H1 (cell line): ENCODE data around the gene CRAT. TPM values are rescaled to one million over a fixed set of nuclear protein-coding genes. Genes with fewer than 3 reads are reported as not detected.

Experiments
- CTCF ChIA-PET: fragments of 300-600 bp; sonication (Branson Sonifier 250); formaldehyde crosslinking; loops from one replicate; lab custom pipeline; 2021; ENCODE audit not compliant: partially characterized antibody; lab: Charles Lee
- POLR2A ChIA-PET: fragments of 300-600 bp; sonication (Branson Sonifier 250); formaldehyde crosslinking; loops from one replicate; lab custom pipeline; 2021; ENCODE audit warnings: inconsistent platforms; ENCODE audit not compliant: partially characterized antibody; lab: Charles Lee
- DNase-seq, 2 experiments: peaks; one replicate each; pipeline versions ENCODE4 v3.0.0 to v3.0.0-alpha.2; 2010 to 2022; ENCODE audit warnings: low spot score in 2 of 2, low read depth in 1 of 2, mixed read lengths in 1 of 2
- FAIRE-seq: peaks from 2 replicates; lab custom pipeline; 2011; peaks lifted over from hg19 to GRCh38; lab: Jason Lieb, UNC
- H2AFZ ChIP-seq: 2 replicates; pipeline ENCODE4 v1.8.1; 2012; ENCODE audit warnings: low read length, inconsistent platforms
- H2AK5ac ChIP-seq: 2 replicates; pipeline ENCODE4 v1.6.1; 2013; ENCODE audit warnings: low read depth, low read length
- H2BK120ac ChIP-seq: replicated peaks from 2 replicates; pipeline ENCODE3; 2013; ENCODE audit warnings: low read depth, low read length, inconsistent platforms
- H2BK12ac ChIP-seq: 2 replicates; pipeline ENCODE4 v1.6.1; 2013; ENCODE audit warnings: low read depth, low read length
- H2BK15ac ChIP-seq: 2 replicates; pipeline ENCODE4 v1.6.1; 2013; ENCODE audit warnings: low read length
- H2BK20ac ChIP-seq: 2 replicates; pipeline ENCODE4 v1.6.1; 2013; ENCODE audit warnings: low read length
- H2BK5ac ChIP-seq: 2 replicates; pipeline ENCODE4 v1.6.1; 2013; ENCODE audit warnings: low read depth, low read length
- H3K14ac ChIP-seq: 2 replicates; pipeline ENCODE4 v1.6.1; 2013; ENCODE audit warnings: inconsistent platforms; ENCODE audit not compliant: insufficient read length
- H3K18ac ChIP-seq: 2 replicates; pipeline ENCODE4 v1.6.1; 2013; ENCODE audit warnings: low read length; ENCODE audit errors: extremely low read depth
- H3K23ac ChIP-seq: 2 replicates; pipeline ENCODE4 v1.6.1; 2013; ENCODE audit warnings: inconsistent platforms; ENCODE audit not compliant: insufficient read length
- H3K23me2 ChIP-seq: 2 replicates; pipeline ENCODE4 v1.6.1; 2013; ENCODE audit warnings: low read depth, low read length
- H3K27ac ChIP-seq: 2 replicates; pipeline ENCODE4 v1.6.1; 2011; ENCODE audit warnings: low read depth, low read length, inconsistent platforms
- H3K27me3 ChIP-seq, 4 experiments: replicated peaks in 1 of 4; 1 replicate in 1 of 4; 2 replicates in 3 of 4; pipeline versions ENCODE4 v1.6.1 to v1.8.1; 2011 to 2013; ENCODE audit warnings: low read length in 3 of 4, mild to moderate bottlenecking in 3 of 4, inconsistent platforms in 2 of 4, mixed read lengths in 2 of 4, moderate library complexity in 1 of 4; ENCODE audit not compliant: control insufficient read depth in 3 of 4, insufficient read depth in 3 of 4; ENCODE audit errors: extremely low read depth in 1 of 4
- H3K36me3 ChIP-seq, 4 experiments: 2 replicates each; pipeline versions ENCODE4 v1.6.1 to v1.8.1; 2011 to 2013; ENCODE audit warnings: mild to moderate bottlenecking in 4 of 4, low read length in 3 of 4, moderate library complexity in 2 of 4, control low read depth in 1 of 4, inconsistent platforms in 1 of 4; ENCODE audit not compliant: insufficient read depth in 4 of 4, control insufficient read depth in 2 of 4
- H3K4ac ChIP-seq: replicated peaks from 2 replicates; pipeline ENCODE3; 2013; ENCODE audit warnings: low read length, low read depth, mixed read lengths, inconsistent platforms; ENCODE audit not compliant: insufficient read length
- H3K4me1 ChIP-seq, 4 experiments: replicated peaks in 1 of 4; 1 replicate in 1 of 4; 2 replicates in 3 of 4; pipeline versions ENCODE4 v1.6.1 to v1.8.1; 2011 to 2013; ENCODE audit warnings: low read length in 3 of 4, inconsistent platforms in 2 of 4, mixed read lengths in 1 of 4; ENCODE audit not compliant: insufficient read depth in 4 of 4, control insufficient read depth in 3 of 4
- H3K4me2 ChIP-seq, 2 experiments: 2 replicates each; pipeline versions ENCODE4 v1.6.1 to v1.8.1; 2011 to 2013; ENCODE audit warnings: low read depth in 2 of 2, low read length in 2 of 2, control low read depth in 1 of 2, inconsistent platforms in 1 of 2, mild to moderate bottlenecking in 1 of 2; ENCODE audit not compliant: insufficient read depth in 1 of 2
- H3K4me3 ChIP-seq, 4 experiments: fragments of 200-600, 300-600 bp in 1 of 4; sonication (generic), shearing (Covaris generic), sonication (Bioruptor Twin) in 1 of 4; 2 replicates each; pipeline versions ENCODE4 v1.5.1 to v1.8.1; 2011 to 2016; ENCODE audit warnings: low read length in 4 of 4, low read depth in 3 of 4, control low read depth in 2 of 4, inconsistent platforms in 2 of 4, mild to moderate bottlenecking in 2 of 4, mixed read lengths in 1 of 4, moderate library complexity in 1 of 4; ENCODE audit not compliant: insufficient read depth in 2 of 4; ENCODE audit errors: extremely low read depth in 1 of 4
- H3K56ac ChIP-seq: replicated peaks from 2 replicates; pipeline ENCODE3; 2013; ENCODE audit warnings: low read depth, mild to moderate bottlenecking, mixed read lengths, low read length, inconsistent platforms; ENCODE audit not compliant: insufficient read length
- H3K79me1 ChIP-seq: 2 replicates; pipeline ENCODE4 v1.6.1; 2013; ENCODE audit warnings: low read depth, low read length, control low read depth
- H3K79me2 ChIP-seq, 2 experiments: 2 replicates each; pipeline versions ENCODE4 v1.6.1 to v1.8.1; 2012 to 2013; ENCODE audit warnings: low read length in 2 of 2, mild to moderate bottlenecking in 2 of 2, inconsistent platforms in 1 of 2; ENCODE audit not compliant: insufficient read depth in 2 of 2, control insufficient read depth in 1 of 2
- H3K9ac ChIP-seq, 4 experiments: replicated peaks in 1 of 4; 1 replicate in 1 of 4; 2 replicates in 3 of 4; pipeline versions ENCODE4 v1.6.1 to v1.8.1; 2011 to 2013; ENCODE audit warnings: low read depth in 3 of 4, low read length in 3 of 4, control low read depth in 2 of 4, mild to moderate bottlenecking in 2 of 4, moderate library complexity in 2 of 4, inconsistent platforms in 1 of 4; ENCODE audit errors: extremely low read depth in 1 of 4
- H3K9me3 ChIP-seq, 2 experiments: 2 replicates each; pipeline versions ENCODE4 v1.6.1 to v1.8.1; 2012 to 2013; ENCODE audit warnings: mild to moderate bottlenecking in 2 of 2, moderate library complexity in 2 of 2, control low read depth in 1 of 2, inconsistent platforms in 1 of 2, low read depth in 1 of 2, low read length in 1 of 2, mixed read lengths in 1 of 2; ENCODE audit not compliant: insufficient read depth in 2 of 2
- H4K20me1 ChIP-seq, 2 experiments: replicated peaks in 1 of 2; 2 replicates each; pipeline versions ENCODE3 to v1.8.1; 2011 to 2013; ENCODE audit warnings: inconsistent platforms in 2 of 2, low read length in 2 of 2, mild to moderate bottlenecking in 1 of 2; ENCODE audit not compliant: insufficient read depth in 2 of 2, control insufficient read depth in 1 of 2
- H4K5ac ChIP-seq: 2 replicates; pipeline ENCODE4 v1.6.1; 2013; ENCODE audit warnings: low read length, low read depth, mixed read lengths, inconsistent platforms; ENCODE audit not compliant: insufficient read length
- H4K8ac ChIP-seq: 2 replicates; pipeline ENCODE4 v1.8.0; 2013; ENCODE audit warnings: mild to moderate bottlenecking, moderate library complexity, low read length, inconsistent platforms; ENCODE audit not compliant: insufficient read depth; ENCODE audit errors: extremely low read depth
- H4K91ac ChIP-seq: replicated peaks from 2 replicates; pipeline ENCODE3; 2013; ENCODE audit warnings: low read length, mixed read lengths, inconsistent platforms; ENCODE audit not compliant: insufficient read length
- BACH1 ChIP-seq: IDR thresholded peaks from 2 replicates; pipeline ENCODE4 v1.6.1; 2012; ENCODE audit warnings: low read length, improper control_type of control experiment
- CEBPB ChIP-seq: IDR thresholded peaks from 2 replicates; pipeline ENCODE4 v1.6.1; 2012; ENCODE audit warnings: low read depth, low read length
- PHF8 ChIP-seq: fragments of 200-600 bp; sonication (generic); conservative IDR thresholded peaks from 2 replicates; pipeline ENCODE4 v1.7.1; 2012; ENCODE audit warnings: low read depth, mild to moderate bottlenecking, inconsistent platforms, low read length, moderate library complexity
- WGBS, 2 experiments: shearing (Covaris generic) in 1 of 2; methylation state at CpG; one replicate each; pipeline versions ENCODE4 v1.1.6 to v1.1.7; 2013 to 2015; ENCODE audit warnings: low lambda C conversion rate in 2 of 2, mixed read lengths in 2 of 2, inconsistent platforms in 1 of 2, low coverage in 1 of 2, missing lambda C conversion rate in 1 of 2; ENCODE audit not compliant: insufficient replicate concordance in 2 of 2, insufficient coverage in 1 of 2, insufficient read length in 1 of 2; ENCODE audit errors: extremely low coverage in 1 of 2, missing lambda C conversion rate in 1 of 2; 5-methylcytosine and 5-hydroxymethylcytosine counted together
- polyA plus RNA-seq, 7 experiments: library from polyadenylated mRNA; depleted of rRNA in 3 of 7; stranded (reverse) in 5 of 7; unstranded in 2 of 7; fragments of >200 nt in 5 of 7; fragments of 200-250 nt in 2 of 7; gene quantifications; 1 replicate in 5 of 7; 2 replicates in 1 of 7; 4 replicates in 1 of 7; pipeline versions ENCODE4 v1.2.1 to v1.2.3, GENCODE V29; 2011 to 2013; ENCODE audit warnings: missing spikeins in 2 of 7, mixed read lengths in 2 of 7
- total RNA-seq: library from RNA; stranded (reverse); fragmentation: NEBNext Ultra II Directional; extraction: Animal tissue kit (Norgen Biotek cat#: 25700); gene quantifications from 2 replicates; pipeline ENCODE4 v1.2.1, GENCODE V29; 2021
- TF ChIP-seq, protein P1 (sequence below), 3 experiments: IDR thresholded peaks; 1 replicate in 2 of 3; 2 replicates in 1 of 3; pipeline versions ENCODE4 v1.5.1 to v1.6.1; 2011; ENCODE audit warnings: low read length in 3 of 3, mild to moderate bottlenecking in 3 of 3, inconsistent platforms in 2 of 3, low read depth in 1 of 3, moderate library complexity in 1 of 3; ENCODE audit not compliant: insufficient read depth in 1 of 3; ENCODE audit errors: control extremely low read depth in 1 of 3

CRAT gene
- total and polyA plus RNA-seq, 2 of the 8 experiments (the other 6 are each of a cell fraction or from before 2014, with no cell fraction given) = 8.2 to 17.3 TPM

DNA sequence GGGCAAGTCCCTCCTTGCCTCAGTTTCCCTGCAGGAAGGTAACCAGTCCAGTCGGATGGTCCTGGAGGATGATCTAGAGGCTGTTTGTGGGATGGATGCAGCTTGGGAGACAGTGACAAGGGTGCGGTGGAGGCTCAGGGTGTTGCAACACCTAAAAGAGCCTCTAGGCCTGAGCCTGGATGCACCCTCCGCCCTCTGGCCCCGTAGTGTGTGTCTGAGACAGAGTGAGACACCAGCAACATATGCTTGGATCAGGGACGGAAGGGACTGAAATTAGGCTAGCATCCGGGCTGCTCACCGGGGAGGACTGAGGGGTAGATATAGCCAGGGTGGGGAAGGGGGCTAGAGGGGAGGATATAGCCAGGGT, 1.1 kb downstream of the CRAT start:
- H3K56ac ChIP-seq = no peak overlapping the region
- POLR2A ChIA-PET = interaction anchor here (0.8 to 1.4 kb wide), 3 partner anchors 9 to 31 kb away, joined by 3 to 5 read pairs (median 4); partner anchors contain the start of gene DOLPP1
- H3K9ac ChIP-seq = no peak overlapping the region
- no peak overlapping the region for H4K8ac ChIP-seq
- no peak overlapping the region for H3K23ac ChIP-seq
- H3K79me1 ChIP-seq = peaks cover 4% of the 10 kb centered on the region
- H4K91ac ChIP-seq = no peak overlapping the region
- no peaks in the 10 kb centered on the region for H3K36me3 ChIP-seq
- no peak overlapping the region for H3K14ac ChIP-seq
- peaks cover 0 to 15% (median 13%) of the 10 kb centered on the region in 4 experiments; a peak in 5 of 7 replicates for H3K27me3 ChIP-seq
- TF ChIP-seq BACH1 (no peak), CEBPB (peak; percentile 81), PHF8 (no peak)
- TF ChIP-seq, protein P1, sequence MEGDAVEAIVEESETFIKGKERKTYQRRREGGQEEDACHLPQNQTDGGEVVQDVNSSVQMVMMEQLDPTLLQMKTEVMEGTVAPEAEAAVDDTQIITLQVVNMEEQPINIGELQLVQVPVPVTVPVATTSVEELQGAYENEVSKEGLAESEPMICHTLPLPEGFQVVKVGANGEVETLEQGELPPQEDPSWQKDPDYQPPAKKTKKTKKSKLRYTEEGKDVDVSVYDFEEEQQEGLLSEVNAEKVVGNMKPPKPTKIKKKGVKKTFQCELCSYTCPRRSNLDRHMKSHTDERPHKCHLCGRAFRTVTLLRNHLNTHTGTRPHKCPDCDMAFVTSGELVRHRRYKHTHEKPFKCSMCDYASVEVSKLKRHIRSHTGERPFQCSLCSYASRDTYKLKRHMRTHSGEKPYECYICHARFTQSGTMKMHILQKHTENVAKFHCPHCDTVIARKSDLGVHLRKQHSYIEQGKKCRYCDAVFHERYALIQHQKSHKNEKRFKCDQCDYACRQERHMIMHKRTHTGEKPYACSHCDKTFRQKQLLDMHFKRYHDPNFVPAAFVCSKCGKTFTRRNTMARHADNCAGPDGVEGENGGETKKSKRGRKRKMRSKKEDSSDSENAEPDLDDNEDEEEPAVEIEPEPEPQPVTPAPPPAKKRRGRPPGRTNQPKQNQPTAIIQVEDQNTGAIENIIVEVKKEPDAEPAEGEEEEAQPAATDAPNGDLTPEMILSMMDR (IDR thresholded peaks at IDR 0.05; ENCODE audit: control extremely low read depth in 1 of 3, insufficient read depth in 1 of 3, low read depth in 1 of 3, low read length in 3 of 3) = peak in 1 of 3 experiments; percentile 10; a peak in 1 of 4 replicates
- FAIRE-seq (no peak), DNase-seq (no peak)
- no peak overlapping the region for H3K18ac ChIP-seq
- no peaks in the 10 kb centered on the region for H4K20me1 ChIP-seq
- no peak overlapping the region for H4K5ac ChIP-seq
- H2BK5ac ChIP-seq = no peak overlapping the region
- peaks cover 10% of the 10 kb centered on the region for H3K23me2 ChIP-seq
- H3K27ac ChIP-seq = no peak overlapping the region
- H2BK20ac ChIP-seq = no peak overlapping the region
- H3K9me3 ChIP-seq = no peaks in the 10 kb centered on the region
- H2AFZ ChIP-seq = no peak overlapping the region
- H3K4me2 ChIP-seq = peak overlapping the region in 1 of 2 experiments; percentile 84; a peak in 1 of 4 replicates
- CTCF ChIA-PET = interaction anchor here (0.6 to 9.7 kb wide), 4 partner anchors 11 to 668 kb away, joined by 3 to 64 read pairs (median 4); no protein-coding TSS in a partner anchor
- peaks cover 0 to 5% (median 3%) of the 10 kb centered on the region in 4 experiments; a peak in 3 of 7 replicates for H3K4me1 ChIP-seq
- H3K79me2 ChIP-seq = peaks cover 0 to 28% of the 10 kb centered on the region in 2 experiments; a peak in 3 of 4 replicates
- H3K4ac ChIP-seq = no peak overlapping the region
- no peak overlapping the region for H2BK12ac ChIP-seq
- WGBS, 2 experiments = 82% methylated on average over 7 of the region's 7 CpGs; no CpG with 5 or more reads in 1 of the 2 experiments
- no peak overlapping the region for H2AK5ac ChIP-seq
- no peak overlapping the region for H2BK120ac ChIP-seq
- no peak overlapping the region for H2BK15ac ChIP-seq
- no peak overlapping the region; a peak in 1 of 8 replicates for H3K4me3 ChIP-seq
